ENCODE results near the gene ACAN. TPM values are rescaled to one million over a fixed set of nuclear protein-coding genes. Genes with fewer than 3 reads are reported as not detected.

Gene ACAN
- total RNA-seq, 1 experiment from 2014 or later = not detected

DNA sequence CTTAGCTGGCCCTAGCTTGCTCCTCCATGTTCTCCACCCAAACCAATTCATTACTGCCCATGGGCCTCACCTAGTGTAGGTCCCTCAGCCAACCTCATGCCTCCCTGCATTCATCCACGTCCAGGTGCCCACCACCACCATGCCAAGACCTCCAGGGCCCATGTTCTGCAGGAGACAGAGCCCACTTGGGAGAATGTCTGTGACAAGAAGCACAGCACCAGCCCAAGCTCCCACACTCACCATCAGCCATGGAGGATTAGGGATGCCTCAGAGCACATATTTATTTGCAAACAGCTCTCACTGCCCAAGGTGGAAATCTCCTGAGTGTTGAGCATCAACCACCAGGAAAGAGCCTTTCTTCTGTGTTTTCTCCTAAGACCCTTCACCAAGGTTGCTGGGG, 43.4 kb upstream of the ACAN start:
- CTCF ChIA-PET = no interaction called here

DNA sequence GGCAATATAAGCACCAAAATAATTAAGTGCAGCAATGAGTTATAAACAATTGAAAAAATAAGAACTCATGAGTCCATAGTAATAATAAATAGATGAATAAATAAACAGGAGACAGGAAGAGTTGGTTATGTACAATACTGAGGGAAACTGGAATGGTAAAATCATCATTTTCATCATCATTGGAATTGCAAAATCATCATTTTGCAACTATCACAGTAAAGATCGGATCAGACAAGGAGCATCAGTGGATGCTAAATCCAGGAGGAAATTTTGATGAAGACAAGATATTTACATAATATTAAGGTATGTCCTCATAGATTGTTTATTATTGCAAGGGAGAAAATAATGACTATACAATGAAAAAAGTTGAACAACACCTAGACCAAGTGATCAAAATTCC, 38.8 kb upstream of the ACAN start:
- Histone ChIP-seq H3K36me3 (ENCODE audit: insufficient read depth, low read length, poor library complexity, severe bottlenecking) (no peaks in the 10 kb centered on the region), H3K27me3 (replicated peaks; ENCODE audit: insufficient read depth, low read depth, low read length, poor library complexity) (peaks cover 88% of the 10 kb centered on the region), H3K27ac (ENCODE audit: low read depth, low read length, poor library complexity, severe bottlenecking) (no peak overlapping the region), H3K9me3 (ENCODE audit: low read depth, low read length, poor library complexity, severe bottlenecking) (no peaks in the 10 kb centered on the region), H3K4me1 (ENCODE audit: insufficient read depth, low read length, poor library complexity, severe bottlenecking) (no peaks in the 10 kb centered on the region), H3K4me3 (ENCODE audit: low read depth, low read length, poor library complexity, severe bottlenecking) (no peak overlapping the region)
- POLR2A ChIA-PET (ENCODE audit: low non-redundant PET) = no interaction called here
- CTCF ChIA-PET = no interaction called here
- no peak for DNase-seq (ENCODE audit: low spot score)
- intact Hi-C loops (cut with micrococcal nuclease; ENCODE audit: unreplicated experiment) = no loop called here
- TF ChIP-seq EZH2 (IDR thresholded peaks at IDR 0.05; ENCODE audit: borderline replicate concordance, low read depth, low read length, poor library complexity, severe bottlenecking) = no peak
- TF ChIP-seq, protein P1, sequence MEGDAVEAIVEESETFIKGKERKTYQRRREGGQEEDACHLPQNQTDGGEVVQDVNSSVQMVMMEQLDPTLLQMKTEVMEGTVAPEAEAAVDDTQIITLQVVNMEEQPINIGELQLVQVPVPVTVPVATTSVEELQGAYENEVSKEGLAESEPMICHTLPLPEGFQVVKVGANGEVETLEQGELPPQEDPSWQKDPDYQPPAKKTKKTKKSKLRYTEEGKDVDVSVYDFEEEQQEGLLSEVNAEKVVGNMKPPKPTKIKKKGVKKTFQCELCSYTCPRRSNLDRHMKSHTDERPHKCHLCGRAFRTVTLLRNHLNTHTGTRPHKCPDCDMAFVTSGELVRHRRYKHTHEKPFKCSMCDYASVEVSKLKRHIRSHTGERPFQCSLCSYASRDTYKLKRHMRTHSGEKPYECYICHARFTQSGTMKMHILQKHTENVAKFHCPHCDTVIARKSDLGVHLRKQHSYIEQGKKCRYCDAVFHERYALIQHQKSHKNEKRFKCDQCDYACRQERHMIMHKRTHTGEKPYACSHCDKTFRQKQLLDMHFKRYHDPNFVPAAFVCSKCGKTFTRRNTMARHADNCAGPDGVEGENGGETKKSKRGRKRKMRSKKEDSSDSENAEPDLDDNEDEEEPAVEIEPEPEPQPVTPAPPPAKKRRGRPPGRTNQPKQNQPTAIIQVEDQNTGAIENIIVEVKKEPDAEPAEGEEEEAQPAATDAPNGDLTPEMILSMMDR (conservative IDR thresholded peaks at IDR 0.05; ENCODE audit: low read depth, low read length) = no peak
- BruUV-seq (replicated peaks) = no TSS peak

More for the DNA sequence above, 43.4 kb upstream of the ACAN start:
- intact Hi-C loops (cut with micrococcal nuclease; ENCODE audit: unreplicated experiment) = no loop called here
- no peak for TF ChIP-seq EZH2 (IDR thresholded peaks at IDR 0.05; ENCODE audit: borderline replicate concordance, low read depth, low read length, poor library complexity, severe bottlenecking)
- TF ChIP-seq, protein P1 (conservative IDR thresholded peaks at IDR 0.05; ENCODE audit: low read depth, low read length) = no peak
- no peaks in the 10 kb centered on the region for H3K36me3 ChIP-seq (ENCODE audit: insufficient read depth, low read length, poor library complexity, severe bottlenecking)
- H3K27me3 ChIP-seq (replicated peaks; ENCODE audit: insufficient read depth, low read depth, low read length, poor library complexity) = peaks cover 54% of the 10 kb centered on the region
- H3K4me1 ChIP-seq (ENCODE audit: insufficient read depth, low read length, poor library complexity, severe bottlenecking) = no peaks in the 10 kb centered on the region
- no peaks in the 10 kb centered on the region for H3K9me3 ChIP-seq (ENCODE audit: low read depth, low read length, poor library complexity, severe bottlenecking)
- no peak overlapping the region for H3K4me3 ChIP-seq (ENCODE audit: low read depth, low read length, poor library complexity, severe bottlenecking)
- POLR2A ChIA-PET (ENCODE audit: low non-redundant PET) = no interaction called here
- no peak for DNase-seq (ENCODE audit: low spot score)
- H3K27ac ChIP-seq (ENCODE audit: low read depth, low read length, poor library complexity, severe bottlenecking) = no peak overlapping the region
- BruUV-seq (replicated peaks) = no TSS peak

DNA sequence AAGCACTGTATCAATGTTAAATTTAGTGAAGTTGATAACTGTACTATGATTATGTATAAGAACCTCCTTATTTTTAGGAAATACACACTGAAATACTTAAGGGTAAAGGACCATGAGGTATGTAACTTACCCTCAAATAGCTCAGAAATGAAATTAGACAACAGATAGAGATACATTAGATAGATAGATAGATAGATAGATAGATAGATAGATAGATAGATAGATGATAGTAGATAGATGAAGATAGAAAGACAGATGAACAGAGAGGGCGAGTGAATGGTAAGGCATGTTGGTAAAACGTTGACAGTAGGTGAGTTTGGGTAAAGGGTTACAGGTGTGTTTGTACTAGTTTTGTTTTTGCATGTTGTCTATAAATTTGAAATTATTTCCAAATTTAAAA, 38.0 kb upstream of the ACAN start:
- TF ChIP-seq, protein P1 (conservative IDR thresholded peaks at IDR 0.05; ENCODE audit: low read depth, low read length) = no peak
- no peak for TF ChIP-seq EZH2 (IDR thresholded peaks at IDR 0.05; ENCODE audit: borderline replicate concordance, low read depth, low read length, poor library complexity, severe bottlenecking)
- Histone ChIP-seq H3K27ac (ENCODE audit: low read depth, low read length, poor library complexity, severe bottlenecking) (no peak overlapping the region), H3K4me1 (ENCODE audit: insufficient read depth, low read length, poor library complexity, severe bottlenecking) (no peaks in the 10 kb centered on the region), H3K9me3 (ENCODE audit: low read depth, low read length, poor library complexity, severe bottlenecking) (peaks cover 2% of the 10 kb centered on the region), H3K4me3 (ENCODE audit: low read depth, low read length, poor library complexity, severe bottlenecking) (no peak overlapping the region), H3K27me3 (replicated peaks; ENCODE audit: insufficient read depth, low read depth, low read length, poor library complexity) (peaks cover 93% of the 10 kb centered on the region), H3K36me3 (ENCODE audit: insufficient read depth, low read length, poor library complexity, severe bottlenecking) (no peaks in the 10 kb centered on the region)
- no TSS peak for BruUV-seq (replicated peaks)
- DNase-seq (ENCODE audit: low spot score) = no peak
- intact Hi-C loops (cut with micrococcal nuclease; ENCODE audit: unreplicated experiment) = no loop called here
- POLR2A ChIA-PET (ENCODE audit: low non-redundant PET) = no interaction called here
- CTCF ChIA-PET = no interaction called here
